Choroid plexus epithelial cell (primary cell): Measurements from ENCODE around the gene PLXNB3.

Experiments used
- DNase-seq: peaks from one replicate; pipeline ENCODE4 v3.0.0-alpha.2; 2010; ENCODE audit warnings: low read depth
- H3K4me3 ChIP-seq: 2 replicates; pipeline ENCODE4 v1.5.1; 2011; ENCODE audit warnings: low read depth, mild to moderate bottlenecking, control low read depth, low read length, moderate library complexity
- CTCF ChIP-seq: conservative IDR thresholded peaks from 2 replicates; pipeline ENCODE4 v1.5.1; 2011; ENCODE audit warnings: low read depth, mild to moderate bottlenecking, control low read depth, inconsistent platforms, low read length, moderate library complexity

The PLXNB3 gene

GRCh38 chrX:153773741-153774575 is 9.9 kb downstream of the PLXNB3 start:
- no peak overlapping the region for H3K4me3 ChIP-seq
- DNase-seq = no peak
- no peak for TF ChIP-seq CTCF

GRCh38 chrX:153774576-153775292 is 10.7 kb downstream of the PLXNB3 start:
- DNase-seq = no peak
- H3K4me3 ChIP-seq = no peak overlapping the region
- TF ChIP-seq CTCF = no peak

GRCh38 chrX:153775293-153776119 is 11.5 kb downstream of the PLXNB3 start:
- no peak for DNase-seq
- no peak overlapping the region for H3K4me3 ChIP-seq

GRCh38 chrX:153776120-153776599 is 12.1 kb downstream of the PLXNB3 start:
- no peak overlapping the region for H3K4me3 ChIP-seq
- DNase-seq = no peak
- TF ChIP-seq CTCF = no peak

More at GRCh38 chrX:153775293-153776119, 11.5 kb downstream of the PLXNB3 start:
- TF ChIP-seq CTCF = no peak

- no peak for TF ChIP-seq CTCF
- H3K4me3 ChIP-seq = no peak overlapping the region
- DNase-seq = no peak
Measured at GRCh38 chrX:153776611-153777045, 12.6 kb downstream of the PLXNB3 start.

- TF ChIP-seq CTCF = no peak
- DNase-seq = no peak
- H3K4me3 ChIP-seq = no peak overlapping the region
Measured at GRCh38 chrX:153777261-153778090, 13.4 kb downstream of the PLXNB3 start.
